B cell (primary cell): ENCODE measurements around the gene ARAF. TPM values are rescaled to one million over a fixed set of nuclear protein-coding genes. Genes with fewer than 3 reads are reported as not detected.

Experiments used
- ATAC-seq: fragments of 200-7000 bp; cut with Tn5 transposase; one replicate; pipeline ENCODE4 v1.10.0; 2021; ENCODE audit warnings: low read depth, mild to moderate bottlenecking, moderate number of reproducible peaks, moderate library complexity
- CTCF ChIA-PET: fragments of 350-600 bp; sonication (Branson Sonifier 250); formaldehyde crosslinking; loops from one replicate; lab custom pipeline; 2021; ENCODE audit warnings: antibody characterized with exemption, inconsistent platforms; lab: Charles Lee
- POLR2A ChIA-PET: fragments of 350-600 bp; sonication (Branson Sonifier 250); formaldehyde crosslinking; loops from one replicate; lab custom pipeline; 2021; ENCODE audit warnings: antibody characterized with exemption; lab: Charles Lee
- DNase-seq: peaks from one replicate; pipeline ENCODE4 v3.0.0; 2013
- H2AFZ ChIP-seq: 2 replicates; pipeline ENCODE4 v1.6.1; 2012; ENCODE audit warnings: mild to moderate bottlenecking, low read depth, low read length; ENCODE audit not compliant: insufficient read depth, poor library complexity, severe bottlenecking
- H3K27ac ChIP-seq, 2 donors: 1 replicate in 1 of 2; 2 replicates in 1 of 2; pipeline ENCODE4 v1.5.1; 2012 to 2013; ENCODE audit warnings: low read length in 2 of 2, mild to moderate bottlenecking in 2 of 2, moderate library complexity in 1 of 2
- H3K27me3 ChIP-seq, 4 experiments: fragments of 200-600 bp in 1 of 4; sonication (generic) in 1 of 4; replicated peaks in 1 of 4; 1 replicate in 2 of 4; 2 replicates in 2 of 4; pipeline versions ENCODE4 v1.6.1 to v1.7.0; 2013 to 2016; ENCODE audit warnings: low read length in 3 of 4, mild to moderate bottlenecking in 2 of 4, mixed read lengths in 1 of 4, moderate library complexity in 1 of 4; ENCODE audit not compliant: insufficient read depth in 4 of 4, control insufficient read depth in 3 of 4; ENCODE audit errors: control extremely low read depth in 1 of 4
- H3K36me3 ChIP-seq, 2 experiments: replicated peaks in 1 of 2; 1 replicate in 1 of 2; 2 replicates in 1 of 2; pipeline versions ENCODE4 v1.6.1 to v1.7.1; 2013; ENCODE audit warnings: low read length in 1 of 2; ENCODE audit not compliant: insufficient read depth in 2 of 2, control insufficient read depth in 1 of 2; ENCODE audit errors: control extremely low read depth in 1 of 2, extremely low read depth in 1 of 2
- H3K4me1 ChIP-seq, 2 donors: fragments of 200-600 bp in 1 of 2; sonication (generic) in 1 of 2; 1 replicate in 1 of 2; 2 replicates in 1 of 2; pipeline versions ENCODE4 v1.5.1 to v1.6.1; 2013 to 2017; ENCODE audit warnings: low read length in 2 of 2; ENCODE audit not compliant: control insufficient read depth in 2 of 2, insufficient read depth in 2 of 2
- H3K4me2 ChIP-seq: replicated peaks from 2 replicates; pipeline ENCODE3; 2012; ENCODE audit warnings: mild to moderate bottlenecking, low read depth, low read length; ENCODE audit not compliant: poor library complexity, severe bottlenecking
- H3K4me3 ChIP-seq, 5 experiments: fragments of 200-600 bp in 1 of 5; sonication (generic) in 1 of 5; 1 replicate in 3 of 5; 2 replicates in 2 of 5; pipeline versions ENCODE4 v1.5.1 to v1.7.0; 2011 to 2016; ENCODE audit warnings: low read length in 4 of 5, mild to moderate bottlenecking in 4 of 5, low read depth in 2 of 5, control low read depth in 1 of 5, moderate library complexity in 1 of 5; ENCODE audit not compliant: insufficient read depth in 1 of 5; ENCODE audit errors: control extremely low read depth in 1 of 5, extremely low read depth in 1 of 5
- H3K79me2 ChIP-seq: fragments of 200-600 bp; sonication (generic); one replicate; pipeline ENCODE4 v1.6.0; 2016; ENCODE audit warnings: low read length; ENCODE audit not compliant: control insufficient read depth, insufficient read depth
- H3K9ac ChIP-seq: fragments of 200-600 bp; sonication (generic); 2 replicates; pipeline ENCODE4 v1.6.1; 2017; ENCODE audit warnings: mild to moderate bottlenecking, low read length, moderate library complexity
- H3K9me3 ChIP-seq, 3 donors: one replicate each; pipeline versions ENCODE4 v1.6.1 to v1.7.1; 2013; ENCODE audit warnings: low read length in 2 of 3; ENCODE audit not compliant: control insufficient read depth in 2 of 3, insufficient read depth in 1 of 3; ENCODE audit errors: control extremely low read depth in 1 of 3
- H4K20me1 ChIP-seq: 2 replicates; pipeline ENCODE4 v1.6.0; 2012; ENCODE audit warnings: mild to moderate bottlenecking, low read length; ENCODE audit not compliant: insufficient read depth, control insufficient read depth, poor library complexity, severe bottlenecking
- H3K27ac Mint-ChIP-seq: one replicate; pipeline ENCODE4 v1.8.0; 2021; ENCODE audit warnings: mixed read lengths
- H3K27me3 Mint-ChIP-seq: one replicate; pipeline ENCODE4 v1.8.0; 2021; ENCODE audit warnings: mixed read lengths
- H3K4me1 Mint-ChIP-seq: one replicate; pipeline ENCODE4 v1.8.0; 2021; ENCODE audit warnings: mixed read lengths
- H3K4me3 Mint-ChIP-seq: one replicate; pipeline ENCODE4 v1.8.0; 2021; ENCODE audit warnings: mixed read lengths
- H3K9me3 Mint-ChIP-seq: one replicate; pipeline ENCODE4 v1.8.0; 2022; ENCODE audit warnings: mixed read lengths; ENCODE audit not compliant: insufficient read depth
- CTCF ChIP-seq: fragments of 200-600 bp; IDR thresholded peaks from one replicate; pipeline ENCODE4 v1.8.0; 2022; ENCODE audit warnings: antibody characterized with exemption, mild to moderate bottlenecking
- EZH2 ChIP-seq: IDR thresholded peaks from 2 replicates; pipeline ENCODE4 v1.6.1; 2012; ENCODE audit warnings: borderline replicate concordance, low read depth, mild to moderate bottlenecking, moderate library complexity, low read length; ENCODE audit not compliant: insufficient read depth, poor library complexity, severe bottlenecking
- WGBS: methylation state at CpG from one replicate; pipeline ENCODE4 v1.1.5; 2013; ENCODE audit warnings: missing lambda C conversion rate; ENCODE audit not compliant: insufficient coverage; 5-methylcytosine and 5-hydroxymethylcytosine counted together
- intact Hi-C: fragments of 100-400 bp; cut with micrococcal nuclease; formaldehyde crosslinking; loops from one replicate; pipeline ENCODE4 v1.10.0; 2022
- polyA plus RNA-seq: library from polyadenylated mRNA; depleted of rRNA; stranded (reverse); fragments of >200 nt; gene quantifications from 2 replicates; pipeline ENCODE4 v1.2.3, GENCODE V29; 2012
- total RNA-seq, 2 donors: library from RNA; stranded (reverse); fragments of 120-200 nt in 1 of 2; gene quantifications; 1 replicate in 1 of 2; 2 replicates in 1 of 2; pipeline versions ENCODE4 v1.2.3 to v1.2.4, GENCODE V29; 2013 to 2022

ARAF gene
- total and polyA plus RNA-seq, 2 donors (not counting 1 experiment from before 2014, with no cell fraction given), result 97.9 to 127 TPM

GRCh38 chrX:47523713-47524166, 37.3 kb upstream of the ARAF start:
- Histone ChIP-seq H3K36me3 (no peaks in the 10 kb centered on the region), H3K79me2 (no peaks in the 10 kb centered on the region), H3K9ac (peak overlapping the region; percentile 61), H3K4me3 (peak overlapping the region in 4 of 5 experiments; percentile 51 to 60 (median 57)), H3K27me3 (no peaks in the 10 kb centered on the region), H3K4me1 (peaks cover 0 to 8% of the 10 kb centered on the region in 2 donors), H3K4me2 (peak overlapping the region; percentile 88), H3K27ac (no peak overlapping the region), H2AFZ (peak overlapping the region; percentile 84), H4K20me1 (no peaks in the 10 kb centered on the region), H3K9me3 (no peaks in the 10 kb centered on the region)
- Mint-ChIP-seq H3K4me3 (peak overlapping the region; percentile 70), H3K27me3 (no peaks in the 10 kb centered on the region), H3K27ac (no peak overlapping the region), H3K9me3 (no peaks in the 10 kb centered on the region), H3K4me1 (peaks cover 3% of the 10 kb centered on the region)
- TF ChIP-seq EZH2 (no peak), CTCF (no peak)
- DNase-seq (no peak), ATAC-seq (no peak)
- CTCF ChIA-PET, result interaction anchor here (0.5 to 4.2 kb wide), 19 partner anchors 9 to 500 kb away, joined by 3 to 38 read pairs (median 5); partner anchors contain the start of gene USP11
- POLR2A ChIA-PET, result interaction anchor here (0.6 to 1.2 kb wide), 6 partner anchors 33 to 329 kb away, joined by 3 to 5 read pairs (median 3); partner anchors contain the start of gene TIMP1
- intact Hi-C loops, result loop anchor here (1.0 to 2.0 kb wide), 4 partner anchors 26 to 330 kb away; partner anchors contain the start of genes UBA1 and ZNF41
- WGBS, result 2% methylated on average over 28 of the region's 34 CpGs

GRCh38 chrX:47529548-47529947, 31.5 kb upstream of the ARAF start:
- no peak overlapping the region for H3K4me2 ChIP-seq
- CTCF ChIA-PET, result no interaction called here
- no peak overlapping the region for H3K4me3 Mint-ChIP-seq
- H3K4me3 ChIP-seq, result no peak overlapping the region
- H4K20me1 ChIP-seq, result no peaks in the 10 kb centered on the region
- H3K36me3 ChIP-seq, result no peaks in the 10 kb centered on the region
- ATAC-seq, result no peak
- peaks cover 2% of the 10 kb centered on the region for H3K4me1 Mint-ChIP-seq
- no peak overlapping the region for H3K27ac ChIP-seq
- no peak overlapping the region for H3K27ac Mint-ChIP-seq
- no peaks in the 10 kb centered on the region for H3K9me3 ChIP-seq
- H3K27me3 ChIP-seq, result no peaks in the 10 kb centered on the region
- no peaks in the 10 kb centered on the region for H3K27me3 Mint-ChIP-seq
- intact Hi-C loops, result no loop called here
- no peak for TF ChIP-seq EZH2
- no peak for TF ChIP-seq CTCF
- no peak for DNase-seq
- H3K79me2 ChIP-seq, result no peaks in the 10 kb centered on the region
- no CpG with 5 or more reads among the region's 8 CpGs for WGBS
- H3K9ac ChIP-seq, result no peak overlapping the region
- H2AFZ ChIP-seq, result no peak overlapping the region
- POLR2A ChIA-PET, result no interaction called here
- H3K9me3 Mint-ChIP-seq, result no peaks in the 10 kb centered on the region
- H3K4me1 ChIP-seq, result no peaks in the 10 kb centered on the region
